B cell (primary cell): ENCODE measurements around the gene SOCS3. TPM values are rescaled to one million over a fixed set of nuclear protein-coding genes. Genes with fewer than 3 reads are reported as not detected.
A peak's percentile ranks its signal among the peaks of the same experiment; 100 is the strongest.

Experiments used
- ATAC-seq: fragments of 200-7000 bp; cut with Tn5 transposase; one replicate; pipeline ENCODE4 v1.10.0; 2021; ENCODE audit warnings: low read depth, mild to moderate bottlenecking, moderate number of reproducible peaks, moderate library complexity
- CTCF ChIA-PET: fragments of 350-600 bp; sonication (Branson Sonifier 250); formaldehyde crosslinking; loops from one replicate; lab custom pipeline; 2021; ENCODE audit warnings: antibody characterized with exemption, inconsistent platforms; lab: Charles Lee
- POLR2A ChIA-PET: fragments of 350-600 bp; sonication (Branson Sonifier 250); formaldehyde crosslinking; loops from one replicate; lab custom pipeline; 2021; ENCODE audit warnings: antibody characterized with exemption; lab: Charles Lee
- DNase-seq: peaks from one replicate; pipeline ENCODE4 v3.0.0; 2013
- H2AFZ ChIP-seq: 2 replicates; pipeline ENCODE4 v1.6.1; 2012; ENCODE audit warnings: mild to moderate bottlenecking, low read depth, low read length; ENCODE audit not compliant: insufficient read depth, poor library complexity, severe bottlenecking
- H3K27ac ChIP-seq, 2 donors: 1 replicate in 1 of 2; 2 replicates in 1 of 2; pipeline ENCODE4 v1.5.1; 2012 to 2013; ENCODE audit warnings: low read length in 2 of 2, mild to moderate bottlenecking in 2 of 2, moderate library complexity in 1 of 2
- H3K27me3 ChIP-seq, 4 experiments: fragments of 200-600 bp in 1 of 4; sonication (generic) in 1 of 4; replicated peaks in 1 of 4; 1 replicate in 2 of 4; 2 replicates in 2 of 4; pipeline versions ENCODE4 v1.6.1 to v1.7.0; 2013 to 2016; ENCODE audit warnings: low read length in 3 of 4, mild to moderate bottlenecking in 2 of 4, mixed read lengths in 1 of 4, moderate library complexity in 1 of 4; ENCODE audit not compliant: insufficient read depth in 4 of 4, control insufficient read depth in 3 of 4; ENCODE audit errors: control extremely low read depth in 1 of 4
- H3K36me3 ChIP-seq, 2 experiments: replicated peaks in 1 of 2; 1 replicate in 1 of 2; 2 replicates in 1 of 2; pipeline versions ENCODE4 v1.6.1 to v1.7.1; 2013; ENCODE audit warnings: low read length in 1 of 2; ENCODE audit not compliant: insufficient read depth in 2 of 2, control insufficient read depth in 1 of 2; ENCODE audit errors: control extremely low read depth in 1 of 2, extremely low read depth in 1 of 2
- H3K4me1 ChIP-seq, 2 donors: fragments of 200-600 bp in 1 of 2; sonication (generic) in 1 of 2; 1 replicate in 1 of 2; 2 replicates in 1 of 2; pipeline versions ENCODE4 v1.5.1 to v1.6.1; 2013 to 2017; ENCODE audit warnings: low read length in 2 of 2; ENCODE audit not compliant: control insufficient read depth in 2 of 2, insufficient read depth in 2 of 2
- H3K4me2 ChIP-seq: replicated peaks from 2 replicates; pipeline ENCODE3; 2012; ENCODE audit warnings: mild to moderate bottlenecking, low read depth, low read length; ENCODE audit not compliant: poor library complexity, severe bottlenecking
- H3K4me3 ChIP-seq, 5 experiments: fragments of 200-600 bp in 1 of 5; sonication (generic) in 1 of 5; 1 replicate in 3 of 5; 2 replicates in 2 of 5; pipeline versions ENCODE4 v1.5.1 to v1.7.0; 2011 to 2016; ENCODE audit warnings: low read length in 4 of 5, mild to moderate bottlenecking in 4 of 5, low read depth in 2 of 5, control low read depth in 1 of 5, moderate library complexity in 1 of 5; ENCODE audit not compliant: insufficient read depth in 1 of 5; ENCODE audit errors: control extremely low read depth in 1 of 5, extremely low read depth in 1 of 5
- H3K79me2 ChIP-seq: fragments of 200-600 bp; sonication (generic); one replicate; pipeline ENCODE4 v1.6.0; 2016; ENCODE audit warnings: low read length; ENCODE audit not compliant: control insufficient read depth, insufficient read depth
- H3K9ac ChIP-seq: fragments of 200-600 bp; sonication (generic); 2 replicates; pipeline ENCODE4 v1.6.1; 2017; ENCODE audit warnings: mild to moderate bottlenecking, low read length, moderate library complexity
- H3K9me3 ChIP-seq, 3 donors: one replicate each; pipeline versions ENCODE4 v1.6.1 to v1.7.1; 2013; ENCODE audit warnings: low read length in 2 of 3; ENCODE audit not compliant: control insufficient read depth in 2 of 3, insufficient read depth in 1 of 3; ENCODE audit errors: control extremely low read depth in 1 of 3
- H4K20me1 ChIP-seq: 2 replicates; pipeline ENCODE4 v1.6.0; 2012; ENCODE audit warnings: mild to moderate bottlenecking, low read length; ENCODE audit not compliant: insufficient read depth, control insufficient read depth, poor library complexity, severe bottlenecking
- H3K27ac Mint-ChIP-seq: one replicate; pipeline ENCODE4 v1.8.0; 2021; ENCODE audit warnings: mixed read lengths
- H3K27me3 Mint-ChIP-seq: one replicate; pipeline ENCODE4 v1.8.0; 2021; ENCODE audit warnings: mixed read lengths
- H3K4me1 Mint-ChIP-seq: one replicate; pipeline ENCODE4 v1.8.0; 2021; ENCODE audit warnings: mixed read lengths
- H3K4me3 Mint-ChIP-seq: one replicate; pipeline ENCODE4 v1.8.0; 2021; ENCODE audit warnings: mixed read lengths
- H3K9me3 Mint-ChIP-seq: one replicate; pipeline ENCODE4 v1.8.0; 2022; ENCODE audit warnings: mixed read lengths; ENCODE audit not compliant: insufficient read depth
- CTCF ChIP-seq: fragments of 200-600 bp; IDR thresholded peaks from one replicate; pipeline ENCODE4 v1.8.0; 2022; ENCODE audit warnings: antibody characterized with exemption, mild to moderate bottlenecking
- EZH2 ChIP-seq: IDR thresholded peaks from 2 replicates; pipeline ENCODE4 v1.6.1; 2012; ENCODE audit warnings: borderline replicate concordance, low read depth, mild to moderate bottlenecking, moderate library complexity, low read length; ENCODE audit not compliant: insufficient read depth, poor library complexity, severe bottlenecking
- WGBS: methylation state at CpG from one replicate; pipeline ENCODE4 v1.1.5; 2013; ENCODE audit warnings: missing lambda C conversion rate; ENCODE audit not compliant: insufficient coverage; 5-methylcytosine and 5-hydroxymethylcytosine counted together
- intact Hi-C: fragments of 100-400 bp; cut with micrococcal nuclease; formaldehyde crosslinking; loops from one replicate; pipeline ENCODE4 v1.10.0; 2022
- polyA plus RNA-seq: library from polyadenylated mRNA; depleted of rRNA; stranded (reverse); fragments of >200 nt; gene quantifications from 2 replicates; pipeline ENCODE4 v1.2.3, GENCODE V29; 2012
- total RNA-seq, 2 donors: library from RNA; stranded (reverse); fragments of 120-200 nt in 1 of 2; gene quantifications; 1 replicate in 1 of 2; 2 replicates in 1 of 2; pipeline versions ENCODE4 v1.2.3 to v1.2.4, GENCODE V29; 2013 to 2022

Gene SOCS3
- total and polyA plus RNA-seq, 2 donors (not counting 1 experiment from before 2014, with no cell fraction given): 41.8 to 67.6 TPM

GRCh38 chr17:78367193-78367592, 7.3 kb upstream of the SOCS3 start:
- ChIA-PET CTCF (interaction anchor here (1.0 to 1.4 kb wide), 2 partner anchors 9 to 55 kb away, joined by 3 read pairs; no protein-coding TSS in a partner anchor), POLR2A (no interaction called here)
- no peak for ATAC-seq
- peaks cover 5% of the 10 kb centered on the region for H3K4me1 Mint-ChIP-seq
- H3K27me3 Mint-ChIP-seq: peaks cover 34% of the 10 kb centered on the region
- Histone ChIP-seq H3K4me3 (no peak overlapping the region), H3K36me3 (no peaks in the 10 kb centered on the region), H3K9me3 (peaks cover 0 to 4% (median 0%) of the 10 kb centered on the region in 3 donors), H3K27ac (no peak overlapping the region), H3K4me2 (no peak overlapping the region), H3K79me2 (no peaks in the 10 kb centered on the region), H3K27me3 (peaks cover 0 to 26% (median 5%) of the 10 kb centered on the region in 4 experiments), H2AFZ (no peak overlapping the region), H3K4me1 (peaks cover 12 to 17% of the 10 kb centered on the region in 2 donors), H4K20me1 (no peaks in the 10 kb centered on the region), H3K9ac (no peak overlapping the region)
- no peaks in the 10 kb centered on the region for H3K9me3 Mint-ChIP-seq
- no peak for TF ChIP-seq EZH2
- no peak for TF ChIP-seq CTCF
- no peak overlapping the region for H3K4me3 Mint-ChIP-seq
- DNase-seq: no peak
- intact Hi-C loops: no loop called here
- WGBS: 100% methylated on average over 3 of the region's 5 CpGs
- H3K27ac Mint-ChIP-seq: no peak overlapping the region

DNA sequence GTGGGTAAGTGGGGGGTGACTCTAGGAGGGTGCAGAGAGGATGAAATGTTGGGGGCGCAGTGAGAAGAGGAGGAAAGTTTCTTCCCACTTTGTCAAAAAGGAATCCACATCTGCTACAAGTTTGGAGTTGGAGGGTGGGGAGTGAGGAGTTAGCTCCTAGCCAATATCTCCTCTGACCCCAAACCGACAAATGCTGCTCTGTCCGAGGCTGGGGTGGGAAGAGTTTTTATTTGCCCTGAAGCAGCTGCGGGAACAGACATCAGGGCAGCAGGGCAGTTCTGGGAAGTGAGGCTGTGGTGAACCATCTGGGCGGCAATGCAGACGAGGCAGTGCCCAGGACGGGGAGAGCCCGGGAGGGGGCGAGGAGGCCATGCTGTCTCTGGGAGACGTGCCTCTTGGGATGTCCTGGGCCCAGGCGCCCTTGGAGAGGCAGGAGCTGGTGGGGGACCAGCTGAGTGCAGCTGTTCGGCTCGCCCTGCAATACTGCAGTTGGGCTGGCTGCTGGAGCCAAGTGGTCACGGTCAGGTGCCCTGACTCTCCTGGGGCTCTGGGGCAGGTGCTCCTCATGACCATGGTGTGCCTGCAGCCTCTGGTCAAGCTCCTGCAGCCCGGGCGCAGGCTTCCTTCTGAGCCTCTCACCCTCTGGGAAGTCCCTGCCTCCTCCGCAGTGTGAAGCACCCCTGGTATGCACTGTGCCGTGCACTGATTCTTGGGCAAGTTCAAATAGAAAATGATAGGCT, 6.4 kb upstream of the SOCS3 start:
- Histone ChIP-seq H3K9ac (no peak overlapping the region), H4K20me1 (no peaks in the 10 kb centered on the region), H3K4me3 (no peak overlapping the region), H3K27me3 (peaks cover 0 to 26% (median 5%) of the 10 kb centered on the region in 4 experiments), H2AFZ (no peak overlapping the region), H3K36me3 (no peaks in the 10 kb centered on the region), H3K27ac (no peak overlapping the region), H3K9me3 (peaks cover 0 to 4% (median 0%) of the 10 kb centered on the region in 3 donors), H3K4me2 (peak overlapping the region; percentile 28), H3K4me1 (peaks cover 12 to 17% of the 10 kb centered on the region in 2 donors), H3K79me2 (no peaks in the 10 kb centered on the region)
- Mint-ChIP-seq H3K4me3 (no peak overlapping the region), H3K4me1 (peaks cover 5% of the 10 kb centered on the region), H3K9me3 (no peaks in the 10 kb centered on the region), H3K27ac (no peak overlapping the region), H3K27me3 (peaks cover 34% of the 10 kb centered on the region)
- POLR2A ChIA-PET: no interaction called here
- intact Hi-C loops: no loop called here
- no peak for TF ChIP-seq CTCF
- CTCF ChIA-PET: interaction anchor here (1.0 to 2.0 kb wide), 2 partner anchors 56 to 70 kb away, joined by 3 to 4 read pairs; no protein-coding TSS in a partner anchor
- ATAC-seq: peak; percentile 24
- peak; percentile 41 for DNase-seq
- 52% methylated on average over 14 of the region's 18 CpGs for WGBS
